Stimulated activated CD4-positive, alpha-beta T cell treated with anti-CD3 and anti-CD28 coated beads, TNF-alpha, amount 100 ng/mL, for 1 hour (primary cell): ENCODE measurements around the gene PDE4DIP.
"Not testable (repeated sequence)": the region's sequence is repeated elsewhere in the genome, so short reads cannot be mapped to it uniquely, and the experiment has no call there.

Source experiments
- DNase-seq, 3 donors: peaks; one replicate each; pipeline ENCODE4 v3.0.0-alpha.2; 2020; ENCODE audit warnings: low read depth in 3 of 3, low spot score in 1 of 3

Gene PDE4DIP

DNA sequence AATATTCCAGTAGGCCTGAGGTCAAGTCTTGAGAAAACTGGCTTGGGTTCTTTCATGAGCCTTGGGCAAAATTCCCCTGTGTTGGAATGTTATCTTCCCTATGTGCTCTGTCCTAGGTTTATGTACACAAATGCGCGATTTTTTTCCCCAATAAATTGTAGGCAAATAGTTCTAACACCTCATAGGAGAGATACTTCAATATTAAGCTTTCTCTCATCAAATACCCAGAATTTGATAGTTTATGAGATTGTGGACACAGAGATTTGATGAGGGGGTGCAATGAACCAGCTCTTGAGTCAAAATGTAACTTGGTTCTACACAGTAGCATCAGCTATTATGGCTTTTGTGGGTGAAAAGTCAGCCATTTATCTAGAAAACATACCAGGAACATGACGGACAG, 220.4 kb downstream of the PDE4DIP start:
- not testable (repeated sequence) for DNase-seq

- DNase-seq = not testable (repeated sequence)
These were observed 231.4 kb downstream of the PDE4DIP start for GRCh38 chr1:149075505-149076127.
